HCT116 (cell line): ENCODE measurements around the gene PRXL2C.

Source experiments
- CTCF ChIP-seq, 3 experiments: fragments of 200-600 bp in 1 of 3; sonication (generic) in 1 of 3; IDR thresholded peaks in 2 of 3; conservative IDR thresholded peaks in 1 of 3; 2 replicates each; pipeline ENCODE4 v1.5.1; 2012 to 2017; ENCODE audit warnings: low read depth in 2 of 3, low read length in 2 of 3, antibody characterized with exemption in 1 of 3, borderline replicate concordance in 1 of 3, control low read depth in 1 of 3, mild to moderate bottlenecking in 1 of 3, mixed read lengths in 1 of 3, mixed run types in 1 of 3, moderate library complexity in 1 of 3; ENCODE audit not compliant: insufficient read depth in 1 of 3
- EZH2 ChIP-seq: fragments of 200-600 bp; sonication (generic); IDR thresholded peaks from 2 replicates; pipeline ENCODE4 v1.6.1; 2017; ENCODE audit warnings: antibody characterized with exemption, mixed run types
- MAX ChIP-seq: IDR thresholded peaks from 2 replicates; pipeline ENCODE4 v1.6.1; 2012
- POLR2A ChIP-seq: IDR thresholded peaks from 2 replicates; pipeline ENCODE4 v1.7.0; 2011; ENCODE audit warnings: borderline replicate concordance; ENCODE audit not compliant: insufficient read depth, insufficient read length; ENCODE audit errors: extremely low read depth
- ZBTB33 ChIP-seq: IDR thresholded peaks from 2 replicates; pipeline ENCODE4 v1.6.1; 2011; ENCODE audit warnings: mild to moderate bottlenecking, low read length, moderate library complexity; ENCODE audit not compliant: insufficient replicate concordance; ENCODE audit errors: extremely low read depth

- TF ChIP-seq MAX (no peak), EZH2 (no peak), CTCF (IDR thresholded peaks at IDR 0.05 in 2 of 3, conservative IDR thresholded peaks at IDR 0.05 in 1 of 3; ENCODE audit: borderline replicate concordance in 1 of 3, insufficient read depth in 1 of 3, low read depth in 2 of 3, low read length in 2 of 3) (no peak), POLR2A (no peak), ZBTB33 (no peak)
Measured at GRCh38 chr9:96641514-96641913, 13.6 kb downstream of the PRXL2C start.
